Measurements from ENCODE around the gene UNC93B1. TPM values are rescaled to one million over a fixed set of nuclear protein-coding genes. Genes with fewer than 3 reads are reported as not detected.
"Not testable (repeated sequence)": the region's sequence is repeated elsewhere in the genome, so short reads cannot be mapped to it uniquely, and the experiment has no call there.

Gene UNC93B1
- total RNA-seq, 1 donor from 2014 or later: 59.3 TPM

DNA sequence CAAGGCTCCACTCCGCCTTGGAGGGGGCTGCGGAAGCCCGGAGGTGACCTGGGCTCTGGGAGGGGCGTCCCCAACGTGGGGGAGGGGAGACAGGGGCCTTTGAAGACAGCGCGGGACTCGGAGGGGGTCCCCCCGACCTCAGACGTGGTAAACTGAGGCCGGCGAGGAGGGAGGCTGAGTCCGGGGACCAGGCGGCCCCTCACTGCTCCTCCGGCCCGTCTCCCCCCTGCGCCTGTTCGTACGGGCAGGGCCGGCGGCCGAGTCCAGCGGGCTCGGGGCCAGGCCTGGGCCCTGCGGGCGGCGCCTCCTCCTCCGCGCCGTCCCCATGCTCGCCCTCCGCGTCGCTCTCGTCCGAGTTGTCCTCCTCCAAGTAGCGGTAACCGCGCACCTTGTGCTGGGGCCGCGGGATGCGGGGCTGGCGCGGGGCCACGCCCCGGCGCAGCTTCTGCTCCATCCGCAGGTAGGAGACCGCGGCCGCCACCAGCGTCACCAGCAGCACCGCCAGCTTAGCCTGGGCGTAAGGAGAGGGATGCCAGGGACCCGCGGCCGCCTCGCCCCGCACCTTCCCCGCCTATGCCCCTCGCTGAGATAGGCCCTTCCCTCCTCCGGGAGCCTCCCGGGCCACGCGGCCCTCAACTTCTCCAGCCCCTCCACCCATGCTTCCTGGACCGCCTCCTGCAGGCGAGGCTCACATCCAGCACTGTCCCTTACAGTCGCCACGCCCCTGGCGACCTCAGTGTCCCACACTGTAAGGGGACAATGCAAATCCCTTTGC, 12.4 kb downstream of the UNC93B1 start:
- DNase-seq (ENCODE audit: low read depth): not testable (repeated sequence)

DNA sequence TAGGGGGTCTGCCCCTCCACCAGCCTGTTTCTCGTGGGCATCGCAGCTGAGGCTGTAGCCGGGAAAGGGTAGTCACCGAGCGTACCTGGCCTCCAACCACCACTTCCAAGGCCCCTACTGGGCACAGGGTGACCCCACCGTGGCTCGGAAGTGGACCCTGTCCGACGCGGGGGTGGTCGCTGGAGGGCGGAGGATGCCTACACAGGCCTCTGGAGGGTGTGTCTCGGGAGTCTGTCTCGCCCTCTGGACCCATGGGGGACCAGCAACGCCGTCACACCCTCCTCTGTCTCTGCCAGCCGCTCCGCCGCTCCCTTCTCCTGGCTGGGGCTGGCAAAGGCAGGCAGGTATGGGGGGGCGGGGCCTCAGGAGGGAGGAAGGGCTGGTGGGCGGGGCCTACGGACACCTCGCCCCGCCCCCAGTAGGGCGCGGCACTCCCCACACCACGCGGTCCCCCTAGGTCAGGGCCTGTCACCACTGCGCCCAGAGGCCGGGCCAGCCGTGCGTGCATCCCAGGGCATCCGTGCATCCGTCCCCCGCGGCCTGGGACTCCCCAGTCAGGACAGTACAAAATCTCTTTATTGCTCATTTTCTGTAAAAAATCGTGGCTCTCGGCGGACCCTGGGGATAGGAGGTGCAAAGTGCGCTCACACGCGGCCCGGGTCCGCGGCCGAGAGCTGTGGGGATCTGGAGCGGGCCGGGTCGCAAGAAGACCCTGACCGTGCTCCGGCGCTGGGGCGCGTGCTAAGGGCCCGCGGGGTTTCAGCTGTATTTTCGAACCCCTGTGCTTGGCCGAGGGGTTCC, 13.2 kb downstream of the UNC93B1 start:
- not testable (repeated sequence) for DNase-seq (ENCODE audit: low read depth)

DNA sequence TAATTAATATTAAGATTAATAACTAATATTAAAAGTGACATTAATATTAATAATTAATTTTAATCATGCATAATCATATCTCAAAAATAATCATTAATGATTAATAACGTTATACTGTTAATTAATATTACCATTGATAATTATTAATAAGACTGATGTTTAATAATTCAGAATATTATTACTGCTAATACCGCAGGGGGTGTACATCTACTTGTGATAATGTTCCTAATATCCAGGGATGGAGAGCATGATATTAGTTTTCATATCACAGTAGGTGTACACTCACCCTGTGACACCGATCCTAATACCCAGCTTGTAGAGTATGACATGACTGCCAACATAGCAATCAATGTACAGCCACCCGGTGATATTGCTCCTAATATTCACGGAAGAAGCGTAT, 18.6 kb downstream of the UNC93B1 start:
- not testable (repeated sequence) for DNase-seq (ENCODE audit: low read depth)

DNA sequence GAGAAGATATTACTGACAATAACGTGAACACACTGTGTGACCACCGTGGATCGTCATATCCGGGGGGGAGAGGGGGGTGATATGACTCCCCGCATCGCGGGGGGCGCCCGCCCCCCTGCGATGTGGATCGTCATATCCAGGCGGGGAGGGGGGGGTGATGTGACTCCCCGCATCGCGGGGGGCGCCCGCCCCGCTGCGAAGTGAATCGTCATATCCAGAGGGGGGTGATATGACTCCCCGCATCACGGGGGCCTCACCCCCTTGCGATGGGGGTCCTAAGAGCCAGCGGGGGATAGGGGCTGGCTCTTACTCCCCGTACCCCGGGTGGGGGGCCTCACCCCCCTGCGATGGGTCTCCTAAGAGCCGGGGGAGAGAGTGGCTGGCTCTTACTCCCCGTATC, 19.9 kb downstream of the UNC93B1 start:
- no peak for DNase-seq (ENCODE audit: low read depth)

DNA sequence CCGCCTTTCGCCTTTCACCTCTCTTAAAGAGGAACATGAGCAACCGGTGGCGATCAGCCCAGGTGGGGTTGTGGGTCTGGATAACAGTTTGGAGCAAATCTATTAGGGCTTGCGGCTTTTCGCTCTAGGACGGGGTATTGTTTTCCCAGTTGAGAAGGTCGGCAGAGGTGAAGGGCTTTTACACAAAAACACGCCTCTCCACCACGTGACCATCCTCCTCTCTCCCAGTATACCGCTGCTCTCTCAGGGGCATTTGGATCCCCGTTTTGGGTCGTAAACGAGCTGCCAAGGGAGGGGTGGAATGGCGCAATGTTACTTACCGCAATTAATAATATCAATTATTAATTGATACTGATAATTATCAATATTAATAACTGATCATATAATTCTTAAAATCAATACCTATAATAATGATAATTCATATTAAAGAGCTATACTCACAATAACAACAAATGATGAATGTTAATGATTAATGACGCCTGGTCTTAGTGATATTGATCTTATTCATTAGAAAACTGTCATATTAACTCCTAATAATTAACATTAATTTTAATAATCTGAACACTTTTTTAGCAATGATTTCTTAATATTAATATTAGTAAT, 21.5 kb downstream of the UNC93B1 start:
- not testable (repeated sequence) for DNase-seq (ENCODE audit: low read depth)

DNA sequence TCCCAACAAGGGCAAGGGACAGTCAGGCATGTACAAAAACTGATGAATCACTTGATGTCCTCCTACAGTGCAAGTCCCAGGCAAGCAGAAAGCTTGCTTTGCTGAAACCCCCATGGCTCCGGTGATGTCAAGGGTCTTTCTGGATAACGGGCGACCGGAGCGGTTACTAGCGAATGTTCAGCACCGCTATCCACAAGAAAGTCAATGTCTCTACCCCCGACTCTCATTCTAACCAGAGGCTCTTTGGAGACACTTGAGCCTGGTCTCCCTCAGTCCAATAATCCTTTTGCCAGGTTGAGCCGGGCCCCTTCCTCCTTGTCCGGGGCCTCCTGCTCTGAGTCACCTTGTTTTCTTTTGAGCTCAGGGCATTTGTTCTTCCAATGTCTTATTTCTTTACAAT, 22.7 kb downstream of the UNC93B1 start:
- not testable (repeated sequence) for DNase-seq (ENCODE audit: low read depth)

DNA sequence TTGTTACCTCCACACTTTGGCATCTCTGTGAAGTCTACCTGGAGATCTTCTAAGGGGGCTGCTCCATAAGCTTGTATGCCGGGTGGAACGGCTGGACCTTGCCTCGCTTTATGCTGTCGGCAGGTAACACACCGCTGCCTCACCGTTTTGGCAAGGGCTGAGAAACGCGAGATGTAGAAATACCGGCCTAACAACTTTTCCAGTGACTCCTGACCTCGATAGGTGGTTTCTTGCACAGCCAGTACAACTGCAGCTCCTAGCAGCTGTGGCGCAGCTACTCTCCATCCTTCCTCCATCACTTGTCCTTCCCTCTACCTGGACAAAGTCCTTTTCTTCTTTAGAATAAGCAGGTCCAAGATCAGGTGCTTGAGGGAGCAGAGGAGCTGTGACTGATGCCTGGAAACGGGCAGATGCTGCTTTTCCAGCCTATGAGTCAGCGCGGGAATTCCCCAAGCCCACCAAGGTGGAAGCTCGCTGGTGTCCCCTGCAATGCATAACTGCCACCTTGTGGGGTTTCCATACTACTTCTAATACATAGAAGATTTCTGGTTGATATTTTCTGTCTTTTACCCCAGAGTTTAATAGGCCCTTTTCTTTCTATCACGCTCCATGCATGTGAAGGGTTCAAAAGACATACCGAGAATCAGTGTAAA, 25.0 kb downstream of the UNC93B1 start:
- DNase-seq (ENCODE audit: low read depth): not testable (repeated sequence)

DNA sequence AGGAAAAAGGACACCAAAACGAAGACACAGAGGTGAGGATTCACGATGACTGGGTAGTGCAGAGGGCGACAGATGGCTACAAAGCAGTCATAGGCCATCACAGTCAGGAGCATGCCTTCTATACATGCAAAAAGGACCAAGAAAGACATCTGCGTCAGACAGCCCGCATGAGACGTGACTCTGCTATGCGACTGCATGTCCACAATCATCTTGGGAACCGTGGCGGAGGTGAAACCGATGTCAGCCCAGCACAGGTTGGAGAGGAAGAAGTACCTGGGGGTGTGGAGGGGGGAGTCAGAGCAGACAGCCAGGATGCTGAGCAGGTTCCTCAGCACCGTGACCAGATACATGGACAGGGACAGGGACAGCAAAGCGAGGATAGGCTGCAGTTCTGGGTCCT, 29.2 kb downstream of the UNC93B1 start:
- not testable (repeated sequence) for DNase-seq (ENCODE audit: low read depth)

DNA sequence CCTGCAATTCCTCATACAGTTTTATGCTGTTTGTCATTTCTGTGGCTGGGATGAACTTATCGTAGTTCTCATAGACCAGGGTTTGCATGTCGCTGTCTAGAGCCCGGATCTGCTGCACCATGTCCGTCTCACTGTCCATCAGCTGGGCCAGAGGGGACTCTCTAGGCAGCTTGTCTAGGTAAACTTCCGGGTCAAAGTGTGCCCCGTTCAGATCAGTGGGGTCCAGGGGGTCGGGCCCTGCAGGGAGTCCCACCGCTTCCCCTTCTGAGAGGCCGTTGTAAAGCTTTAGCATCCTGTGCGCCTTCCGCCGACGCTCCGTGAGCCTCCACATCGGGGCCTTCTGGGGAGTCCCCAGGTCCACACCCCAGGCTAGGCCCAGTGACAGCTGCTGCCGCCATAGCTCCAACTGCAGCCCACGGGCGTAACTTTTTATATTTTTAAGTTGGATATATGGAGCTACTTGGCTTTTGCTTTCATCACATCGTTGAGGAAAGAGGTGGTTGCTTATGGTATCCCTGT, 38.0 kb downstream of the UNC93B1 start:
- DNase-seq (ENCODE audit: low read depth): not testable (repeated sequence)

DNA sequence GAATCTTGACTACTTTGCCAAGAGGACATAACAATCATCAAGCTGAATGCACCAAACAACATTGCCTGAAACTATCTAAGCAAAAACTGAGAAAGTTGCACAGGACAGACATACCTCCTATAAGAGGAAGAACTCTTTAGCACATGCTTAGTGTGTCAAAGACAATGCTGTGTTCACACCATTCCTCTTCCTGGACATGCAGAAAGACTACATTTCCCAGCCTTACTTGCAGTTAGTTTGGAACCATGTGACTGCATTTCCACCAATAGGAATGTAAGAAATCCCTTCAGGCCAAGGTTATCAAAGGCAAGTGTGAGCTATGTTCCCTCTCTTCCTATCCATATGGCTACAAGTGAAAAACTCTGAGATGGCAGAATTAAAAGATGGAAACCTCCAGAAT, 39.2 kb downstream of the UNC93B1 start:
- not testable (repeated sequence) for DNase-seq (ENCODE audit: low read depth)

DNA sequence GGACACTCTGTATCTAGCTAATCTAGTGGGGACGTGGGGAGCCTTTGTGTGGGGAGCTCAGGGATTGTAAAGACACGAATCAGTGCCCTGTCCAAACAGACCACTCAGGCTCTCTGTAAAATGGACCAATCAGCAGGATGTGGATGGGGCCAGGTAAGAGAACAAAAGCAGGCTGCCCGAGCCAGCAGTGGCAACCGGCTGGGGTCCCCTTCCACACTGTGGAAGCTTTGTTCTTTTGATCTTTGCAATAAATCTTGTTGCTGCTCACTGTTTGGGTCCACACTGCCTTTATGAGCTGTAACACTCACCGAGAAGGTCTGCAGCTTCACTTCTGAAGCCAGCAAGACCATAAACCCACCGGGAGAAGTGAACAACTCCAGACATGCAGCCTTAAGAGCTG, 40.0 kb downstream of the UNC93B1 start:
- not testable (repeated sequence) for DNase-seq (ENCODE audit: low read depth)

DNA sequence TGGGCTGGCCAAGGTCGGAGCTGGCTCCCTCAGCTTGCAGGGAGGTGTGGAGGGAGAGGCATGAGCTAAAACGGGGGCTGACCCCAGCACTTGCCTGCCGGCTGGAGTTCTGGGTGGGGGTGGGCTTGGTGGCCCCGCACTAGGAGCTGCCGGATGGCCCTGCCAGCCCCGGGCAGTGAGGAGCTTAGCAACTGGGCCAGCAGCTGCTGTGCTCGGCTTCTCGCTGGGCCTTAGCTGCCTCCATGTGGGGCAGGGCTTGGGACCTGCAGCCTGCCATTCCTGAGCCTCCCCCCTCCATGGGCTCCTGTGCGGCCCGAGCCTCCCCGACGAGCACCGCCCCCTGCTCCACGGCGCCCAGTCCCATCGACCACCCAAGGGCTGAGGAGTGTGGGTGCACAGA, 40.7 kb downstream of the UNC93B1 start:
- DNase-seq (ENCODE audit: low read depth): not testable (repeated sequence)

DNA sequence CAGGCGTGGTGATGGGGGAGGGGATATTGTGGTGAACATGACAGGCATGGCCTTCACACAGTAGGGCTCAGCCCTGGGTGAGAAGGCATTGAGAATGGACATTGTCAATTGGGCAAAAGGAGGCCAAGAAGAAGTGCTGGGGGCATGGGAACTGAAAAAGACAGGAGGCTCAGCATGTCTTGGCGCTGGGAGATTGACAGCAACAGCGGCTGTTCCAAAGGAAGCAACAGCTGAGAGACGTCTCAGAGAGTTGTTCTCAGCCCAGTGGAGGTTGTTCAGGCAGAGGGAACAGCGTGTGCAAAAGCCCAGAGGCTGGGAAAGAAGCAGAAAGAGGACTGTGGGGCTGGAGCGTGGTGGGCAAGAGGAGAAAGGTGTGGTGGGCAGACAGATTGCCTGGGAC, 47.7 kb downstream of the UNC93B1 start:
- DNase-seq (ENCODE audit: low read depth): not testable (repeated sequence)

DNA sequence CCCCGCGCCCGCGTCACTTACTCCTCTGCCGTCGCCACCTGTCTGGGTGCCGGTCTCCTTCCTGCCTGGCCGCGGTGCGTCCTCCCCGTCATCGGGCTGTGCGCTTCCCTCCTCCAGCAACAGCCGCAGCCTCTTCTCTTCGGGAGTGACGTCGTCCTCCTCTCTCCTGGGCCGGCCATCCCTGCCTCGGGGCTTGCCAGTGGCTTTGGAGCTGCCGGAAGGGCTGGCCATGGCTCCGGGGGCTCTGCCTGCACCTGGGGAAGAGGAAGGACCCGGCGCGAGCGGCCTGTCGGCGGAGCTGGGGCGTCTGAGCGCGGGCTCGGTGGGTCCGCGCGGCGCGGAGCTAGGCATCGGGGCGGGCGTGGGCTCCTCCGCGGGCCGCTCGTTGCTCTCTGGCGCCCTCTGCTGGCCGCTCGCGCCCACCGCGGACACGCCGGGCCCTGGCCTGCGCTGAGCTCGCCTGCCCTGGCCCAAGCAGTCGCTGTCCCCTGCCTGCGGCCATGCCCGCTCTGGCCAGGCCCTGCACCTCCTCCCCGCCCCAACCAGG, 48.4 kb downstream of the UNC93B1 start:
- peak; percentile 0 for DNase-seq (ENCODE audit: low read depth)

DNA sequence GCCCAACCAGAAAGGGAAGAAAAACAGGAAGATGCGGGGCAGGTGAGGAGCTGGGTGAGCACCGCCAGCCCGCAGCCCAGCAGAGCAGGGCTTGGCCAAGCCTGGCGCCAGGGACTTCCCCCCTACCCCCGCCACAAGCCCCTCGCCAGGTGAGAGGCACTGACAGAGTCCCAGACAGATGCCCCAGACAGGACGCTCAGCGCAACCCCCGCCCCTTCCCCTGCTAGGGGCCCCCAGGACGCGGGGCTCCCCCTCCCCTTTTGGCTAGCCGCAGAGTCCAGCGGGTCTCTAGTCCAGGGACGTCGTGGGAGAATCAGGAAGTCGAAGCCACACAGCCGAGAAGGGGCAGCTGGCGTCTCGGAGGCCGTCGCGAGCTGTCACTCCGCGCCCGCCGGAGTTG, 48.9 kb downstream of the UNC93B1 start:
- not testable (repeated sequence) for DNase-seq (ENCODE audit: low read depth)

DNA sequence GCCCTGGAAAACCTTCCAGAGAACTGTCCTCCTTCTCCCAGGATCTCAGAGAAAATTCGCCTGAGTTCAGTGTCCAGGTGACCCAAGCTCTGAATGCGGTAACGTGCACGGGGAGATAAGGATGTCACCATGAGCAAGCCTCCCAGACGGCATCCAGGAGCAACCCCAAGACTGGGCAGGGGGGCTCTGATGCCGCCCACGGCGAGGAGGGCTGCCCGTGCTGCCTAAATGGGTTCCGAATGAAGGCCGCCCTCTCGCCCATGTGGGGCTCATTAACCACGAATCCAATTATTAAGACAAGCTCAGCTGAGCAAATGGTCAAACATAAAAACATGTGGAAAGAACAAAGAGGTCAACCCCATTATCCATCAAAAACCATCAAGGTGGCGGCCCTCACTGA, 49.6 kb downstream of the UNC93B1 start:
- not testable (repeated sequence) for DNase-seq (ENCODE audit: low read depth)

DNA sequence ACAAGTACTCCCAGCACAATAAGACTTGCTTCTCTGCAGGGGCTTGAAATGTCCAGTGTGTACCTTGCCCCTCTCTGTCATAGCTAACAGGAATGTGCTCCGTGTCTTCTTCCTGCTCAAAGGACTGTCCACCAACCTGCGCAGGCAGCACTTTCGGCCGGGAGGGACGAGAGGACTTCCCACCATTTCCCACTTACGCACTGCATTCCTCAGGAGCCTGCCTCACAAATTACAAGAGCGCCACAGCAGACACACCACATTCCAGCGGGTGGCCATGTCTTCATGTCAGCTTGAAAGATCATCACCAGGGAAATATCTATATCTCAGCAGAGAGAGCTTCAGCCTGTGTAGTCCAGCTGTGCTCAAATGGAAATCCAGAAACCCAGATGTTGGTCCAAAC, 53.2 kb downstream of the UNC93B1 start:
- not testable (repeated sequence) for DNase-seq (ENCODE audit: low read depth)

DNA sequence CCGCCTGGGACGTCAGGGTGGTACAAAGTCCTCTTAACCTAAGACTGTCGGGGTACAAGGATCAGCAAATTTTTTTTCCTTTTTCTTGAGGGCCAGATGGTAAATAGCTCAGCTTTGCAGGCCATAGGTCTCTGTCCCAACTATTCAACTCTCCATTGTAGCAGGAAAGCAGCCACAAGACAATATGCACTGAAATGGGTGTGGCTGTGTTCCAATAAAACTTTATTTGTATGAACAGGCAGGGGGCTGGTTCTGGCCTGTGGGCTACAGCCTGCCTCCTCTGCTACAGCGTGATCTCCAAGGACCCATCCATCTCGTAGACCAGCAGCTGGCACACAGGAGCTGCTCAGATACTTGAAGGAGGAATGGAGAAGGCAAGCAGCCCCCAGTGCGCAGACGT, 56.1 kb downstream of the UNC93B1 start:
- not testable (repeated sequence) for DNase-seq (ENCODE audit: low read depth)

DNA sequence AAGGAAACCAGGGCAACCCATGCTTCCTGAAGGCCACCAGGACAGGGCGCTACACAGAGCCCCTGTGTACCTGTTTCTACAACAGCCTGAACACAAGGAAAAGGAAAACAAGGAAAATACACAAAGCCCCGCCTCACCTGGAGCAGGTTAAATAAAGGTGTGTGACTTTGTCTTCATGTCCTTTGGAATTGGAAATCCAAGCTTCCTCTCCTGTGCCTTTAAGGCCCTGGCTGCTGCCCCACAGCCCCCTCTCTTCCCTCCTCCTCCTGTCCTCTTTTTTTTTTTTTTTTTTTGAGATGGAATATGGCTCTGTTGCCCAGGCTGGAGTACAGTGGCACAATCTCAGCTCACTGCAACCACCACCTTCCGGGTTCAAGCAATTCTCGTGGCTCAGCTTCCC, 57.5 kb downstream of the UNC93B1 start:
- DNase-seq (ENCODE audit: low read depth): not testable (repeated sequence)

DNA sequence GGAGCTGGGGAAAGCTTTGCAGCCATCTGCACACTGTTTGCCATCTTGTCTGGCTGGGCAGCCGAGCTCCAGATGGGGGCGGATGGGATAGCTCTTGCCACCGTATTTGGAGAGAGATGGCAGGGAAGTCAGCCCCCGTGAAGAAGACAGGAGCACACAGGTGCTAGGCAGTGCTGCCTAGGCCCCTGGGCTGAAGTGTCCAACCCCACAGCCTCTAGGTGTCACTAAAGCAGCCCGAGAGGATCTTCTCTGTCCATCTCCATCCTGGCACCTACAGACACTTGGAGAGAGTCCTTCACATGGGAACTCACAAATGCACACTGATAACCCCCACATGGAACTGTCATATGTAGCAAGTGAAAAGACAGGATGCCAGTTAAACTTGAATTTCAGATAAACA, 60.5 kb downstream of the UNC93B1 start:
- DNase-seq (ENCODE audit: low read depth): not testable (repeated sequence)

All from renal cortical epithelial cell (primary cell).